Skeletal muscle tissue (tissue), 4 donors: Measurements from ENCODE around the gene ZBED4. TPM values are rescaled to one million over a fixed set of nuclear protein-coding genes. Genes with fewer than 3 reads are reported as not detected.
"Not testable (repeated sequence)": the region's sequence is repeated elsewhere in the genome, so short reads cannot be mapped to it uniquely, and the experiment has no call there.

Source experiments
- H3K27ac ChIP-seq: one replicate; pipeline ENCODE4 v1.7.0; 2013; ENCODE audit warnings: mild to moderate bottlenecking, low read depth, low read length, inconsistent platforms
- H3K27me3 ChIP-seq, 3 donors: one replicate each; pipeline ENCODE4 v1.7.0; 2013; ENCODE audit warnings: low read length in 3 of 3; ENCODE audit not compliant: control insufficient read depth in 3 of 3, insufficient read depth in 3 of 3
- H3K36me3 ChIP-seq, 3 donors: one replicate each; pipeline ENCODE4 v1.7.0; 2013; ENCODE audit warnings: low read length in 3 of 3; ENCODE audit not compliant: control insufficient read depth in 3 of 3, insufficient read depth in 3 of 3
- H3K4me1 ChIP-seq, 3 donors: one replicate each; pipeline ENCODE4 v1.7.0; 2013; ENCODE audit warnings: low read length in 3 of 3, mild to moderate bottlenecking in 3 of 3; ENCODE audit not compliant: control insufficient read depth in 3 of 3, insufficient read depth in 3 of 3
- H3K4me3 ChIP-seq, 3 donors: one replicate each; pipeline ENCODE4 v1.7.0; 2013; ENCODE audit warnings: low read length in 3 of 3
- H3K9ac ChIP-seq, 3 donors: one replicate each; pipeline ENCODE4 v1.7.0; 2013; ENCODE audit warnings: low read length in 3 of 3, mild to moderate bottlenecking in 3 of 3, moderate library complexity in 2 of 3, low read depth in 1 of 3
- H3K9me3 ChIP-seq, 3 donors: one replicate each; pipeline ENCODE4 v1.7.0; 2013; ENCODE audit warnings: low read length in 3 of 3; ENCODE audit not compliant: control insufficient read depth in 3 of 3
- total RNA-seq: library from RNA; depleted of rRNA; stranded (reverse); fragments of >200 nt; gene quantifications from one replicate; pipeline ENCODE4 v1.2.3, GENCODE V29; 2014
- donor health status: Osteomylitis.

The ZBED4 gene
- total RNA-seq, 1 donor from 2014 or later: 8.4 TPM

DNA sequence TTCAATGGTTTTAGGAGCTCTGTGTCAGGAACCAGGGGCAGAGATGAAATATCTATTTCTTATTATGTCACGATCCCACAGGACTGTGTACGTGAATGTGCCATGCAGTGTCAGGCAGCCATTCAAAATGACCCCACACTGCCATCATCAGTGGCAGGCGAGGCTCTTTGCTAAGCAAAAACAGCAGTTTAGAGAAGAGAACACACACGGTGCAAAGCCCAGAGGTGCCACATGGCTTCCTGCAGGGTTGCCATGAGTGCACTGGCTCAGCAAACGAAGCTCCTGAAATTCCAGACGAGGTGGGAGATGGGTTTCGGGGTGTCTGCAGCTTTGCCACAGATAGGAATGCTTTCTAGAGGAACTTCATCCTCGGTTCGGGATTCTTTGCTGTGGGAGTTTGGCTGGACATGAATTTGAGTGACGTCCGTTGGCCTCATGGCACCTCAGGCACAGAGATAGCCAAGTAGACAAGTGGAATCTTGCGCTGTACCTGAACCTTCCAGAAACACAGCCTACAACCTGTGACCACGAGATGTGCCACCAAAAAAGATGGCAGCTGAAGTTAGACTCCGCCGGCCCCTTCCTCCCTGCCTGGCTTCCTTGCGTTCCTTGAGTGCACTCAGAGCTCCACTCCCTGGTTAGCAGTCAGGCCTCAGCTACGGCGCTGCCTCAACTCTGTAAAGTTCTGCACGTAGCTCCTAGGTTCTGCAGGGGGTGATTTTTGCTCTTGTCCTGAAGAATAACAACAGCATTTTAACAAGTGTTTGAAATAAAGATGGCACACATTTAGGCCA lies 7.8 kb upstream of the ZBED4 start:
- H3K36me3 ChIP-seq: no peaks in the 10 kb centered on the region
- H3K4me3 ChIP-seq: no peak overlapping the region
- H3K27me3 ChIP-seq: peaks cover 24 to 50% (median 47%) of the 10 kb centered on the region in 3 donors
- no peaks in the 10 kb centered on the region for H3K9me3 ChIP-seq
- peaks cover 2 to 3% (median 2%) of the 10 kb centered on the region in 3 donors for H3K4me1 ChIP-seq
- H3K9ac ChIP-seq: no peak overlapping the region
- no peak overlapping the region for H3K27ac ChIP-seq

DNA sequence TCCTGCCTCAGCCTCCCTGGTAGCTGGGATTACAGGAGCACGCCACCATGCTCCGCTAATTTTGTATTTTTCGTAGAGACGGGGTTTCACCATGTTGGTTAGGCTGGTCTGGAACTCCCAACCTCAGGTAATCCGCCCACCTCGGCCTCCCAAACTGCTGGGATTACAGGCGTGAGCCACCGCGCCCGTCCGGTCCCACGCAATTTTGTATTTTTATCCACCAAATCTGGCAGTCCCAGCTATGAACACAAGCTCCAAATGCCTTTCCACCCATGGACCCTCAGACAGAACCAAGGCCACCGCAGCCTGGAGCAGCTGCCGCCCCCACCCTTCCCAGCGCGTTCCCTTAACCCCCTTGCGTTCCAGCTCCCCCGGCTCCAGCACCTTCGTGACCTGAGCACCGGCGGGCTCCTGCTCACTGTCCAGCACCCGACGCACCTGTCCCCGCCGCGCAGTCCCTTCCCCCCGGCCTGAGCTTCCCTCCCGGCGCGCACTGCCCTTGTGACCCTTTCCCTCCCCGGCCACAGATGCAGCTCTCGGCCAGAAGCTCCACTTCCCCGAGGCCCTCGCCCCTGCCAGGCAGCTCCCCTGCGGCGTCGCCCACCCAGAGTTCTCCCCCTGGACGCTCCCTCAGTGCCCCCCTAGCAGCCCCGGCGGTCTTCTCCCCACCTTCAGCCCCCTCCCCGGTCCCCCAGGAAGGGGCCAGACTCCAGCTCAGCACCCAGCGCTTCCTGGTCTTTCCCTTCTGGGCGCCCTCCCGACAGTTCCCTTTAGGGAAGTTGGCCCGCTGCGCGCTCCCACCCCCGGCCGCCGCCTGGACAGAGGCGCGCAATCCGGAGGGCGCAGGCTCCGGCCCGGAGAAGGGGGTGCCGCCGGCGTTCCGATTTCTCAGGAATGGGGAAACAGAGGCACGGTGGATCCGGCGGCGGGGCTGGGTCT lies 5.6 kb upstream of the ZBED4 start:
- Histone ChIP-seq H3K9me3 (no peaks in the 10 kb centered on the region), H3K27me3 (peaks cover 25 to 60% (median 47%) of the 10 kb centered on the region in 3 donors), H3K4me3 (peak overlapping the region in 2 of 3 donors; percentile 21 to 45), H3K9ac (peak overlapping the region in 1 of 3 donors; percentile 16), H3K27ac (no peak overlapping the region), H3K4me1 (peaks cover 2 to 5% (median 3%) of the 10 kb centered on the region in 3 donors), H3K36me3 (no peaks in the 10 kb centered on the region)

DNA sequence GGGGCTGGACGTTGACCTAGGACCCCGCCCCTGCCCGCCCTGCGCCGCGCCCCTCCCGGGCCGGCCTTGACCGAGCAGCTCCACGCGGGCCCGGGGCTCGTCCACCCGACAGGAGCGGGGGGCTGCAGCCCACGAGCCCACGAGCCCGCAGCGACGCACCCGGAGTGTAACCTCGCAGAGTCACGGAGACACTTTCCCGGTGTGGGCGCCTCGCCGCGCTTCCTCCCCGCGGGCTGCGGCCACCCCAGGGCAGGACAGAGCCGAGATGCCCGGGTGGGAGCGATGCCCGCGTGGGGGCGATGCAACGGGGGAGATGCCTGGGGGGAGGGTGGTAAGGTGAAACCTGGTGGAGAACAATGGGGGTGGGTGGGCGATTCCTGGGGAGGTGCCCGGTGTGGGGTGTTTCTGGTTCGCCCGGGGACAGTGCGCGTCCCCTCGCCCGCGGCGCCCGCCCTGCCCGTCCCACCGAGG lies 4.9 kb upstream of the ZBED4 start:
- Histone ChIP-seq H3K4me1 (peaks cover 2 to 5% (median 3%) of the 10 kb centered on the region in 3 donors), H3K9ac (no peak overlapping the region), H3K27me3 (peaks cover 25 to 60% (median 47%) of the 10 kb centered on the region in 3 donors), H3K9me3 (no peaks in the 10 kb centered on the region), H3K4me3 (peak overlapping the region in 2 of 3 donors; percentile 21 to 45), H3K27ac (no peak overlapping the region), H3K36me3 (no peaks in the 10 kb centered on the region)

DNA sequence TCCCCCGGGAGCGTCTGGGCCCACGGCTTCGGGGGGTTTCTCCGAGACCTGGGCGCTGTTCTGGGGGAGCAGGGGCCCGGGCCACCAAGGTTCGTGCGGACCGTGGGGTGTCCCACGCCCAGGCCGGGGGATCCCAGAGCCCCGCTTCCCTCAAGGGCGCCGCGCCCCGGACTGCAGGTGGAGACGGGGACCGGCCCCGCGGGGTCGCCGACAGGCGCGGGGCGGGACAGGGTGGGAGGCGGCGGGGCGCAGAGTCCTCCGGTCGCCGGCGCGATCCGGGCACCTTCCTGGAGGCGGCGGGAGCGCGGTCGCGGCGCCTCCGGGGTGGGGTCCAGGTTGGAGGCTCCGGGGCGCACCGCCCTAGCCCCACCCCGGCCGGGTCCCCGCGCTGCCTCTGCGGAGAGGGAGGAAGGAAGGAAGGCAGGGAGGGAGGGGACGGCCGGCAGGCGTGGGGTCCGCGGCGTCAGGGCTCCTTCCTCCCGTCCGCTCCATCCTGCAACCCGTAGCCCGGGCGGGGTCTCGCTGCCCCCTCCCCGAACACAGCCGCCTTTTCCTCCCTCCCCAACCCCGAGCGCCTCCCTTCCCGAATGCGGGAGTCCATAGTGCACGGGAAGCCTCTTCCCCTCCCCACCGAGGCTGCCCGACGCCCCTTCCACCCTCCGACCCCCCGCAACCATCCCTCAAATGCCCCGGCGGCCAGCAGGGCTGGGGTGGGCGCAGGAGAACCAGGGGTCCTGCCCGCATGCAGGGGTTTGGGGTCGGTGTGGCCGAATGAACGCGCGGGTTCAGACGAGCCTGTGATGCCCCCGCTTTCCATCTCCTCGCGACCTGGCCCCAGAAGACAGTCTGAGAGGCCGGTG lies 4.3 kb upstream of the ZBED4 start:
- H3K27me3 ChIP-seq: peaks cover 25 to 60% (median 47%) of the 10 kb centered on the region in 3 donors
- peaks cover 4 to 7% (median 5%) of the 10 kb centered on the region in 3 donors for H3K4me1 ChIP-seq
- H3K9me3 ChIP-seq: no peaks in the 10 kb centered on the region
- no peaks in the 10 kb centered on the region for H3K36me3 ChIP-seq
- no peak overlapping the region for H3K9ac ChIP-seq
- H3K4me3 ChIP-seq: no peak overlapping the region
- H3K27ac ChIP-seq: no peak overlapping the region

DNA sequence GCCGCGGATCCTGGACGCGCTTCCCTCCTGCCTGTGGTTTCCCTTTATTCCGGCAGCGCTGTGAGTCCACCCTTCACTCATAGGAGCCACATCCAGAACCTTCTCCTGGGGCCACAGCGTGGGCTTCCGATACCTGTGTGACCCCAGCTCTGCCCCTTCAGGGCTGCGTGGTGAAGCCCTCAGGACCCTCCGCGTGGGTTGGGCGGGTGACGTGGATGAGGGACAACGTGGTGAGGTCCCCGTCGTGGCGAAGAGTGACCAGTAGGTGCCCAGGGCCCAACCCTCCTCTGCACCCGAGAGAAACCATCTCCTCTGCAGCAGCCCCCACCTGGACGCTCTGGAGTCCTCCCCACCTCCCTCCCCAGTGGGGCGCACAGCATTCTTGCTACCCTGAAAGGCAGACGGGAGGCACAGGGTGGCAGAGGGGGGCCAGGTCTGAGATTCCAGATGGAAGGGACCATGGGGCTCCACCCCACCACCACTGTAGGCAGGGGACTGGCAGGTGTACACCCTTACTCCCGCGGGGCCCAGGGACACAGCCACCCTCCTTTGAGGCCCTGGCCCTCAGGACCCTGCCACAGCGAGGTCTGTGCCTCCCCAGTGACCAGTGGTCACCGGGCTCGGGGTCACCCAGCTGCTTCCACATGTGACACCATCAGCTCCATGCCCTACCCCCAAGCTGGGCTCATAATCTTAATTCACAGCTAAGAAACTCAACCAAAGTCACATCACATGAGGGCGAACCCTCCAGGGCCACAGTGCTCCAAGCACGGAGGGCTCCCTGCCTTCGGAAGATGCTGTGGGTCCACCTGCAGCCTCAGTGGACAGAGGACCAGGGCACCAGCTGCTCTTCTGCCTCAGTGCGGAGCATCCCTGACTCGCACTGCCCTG lies 3.4 kb upstream of the ZBED4 start:
- H3K27me3 ChIP-seq: peaks cover 25 to 55% (median 42%) of the 10 kb centered on the region in 3 donors

DNA sequence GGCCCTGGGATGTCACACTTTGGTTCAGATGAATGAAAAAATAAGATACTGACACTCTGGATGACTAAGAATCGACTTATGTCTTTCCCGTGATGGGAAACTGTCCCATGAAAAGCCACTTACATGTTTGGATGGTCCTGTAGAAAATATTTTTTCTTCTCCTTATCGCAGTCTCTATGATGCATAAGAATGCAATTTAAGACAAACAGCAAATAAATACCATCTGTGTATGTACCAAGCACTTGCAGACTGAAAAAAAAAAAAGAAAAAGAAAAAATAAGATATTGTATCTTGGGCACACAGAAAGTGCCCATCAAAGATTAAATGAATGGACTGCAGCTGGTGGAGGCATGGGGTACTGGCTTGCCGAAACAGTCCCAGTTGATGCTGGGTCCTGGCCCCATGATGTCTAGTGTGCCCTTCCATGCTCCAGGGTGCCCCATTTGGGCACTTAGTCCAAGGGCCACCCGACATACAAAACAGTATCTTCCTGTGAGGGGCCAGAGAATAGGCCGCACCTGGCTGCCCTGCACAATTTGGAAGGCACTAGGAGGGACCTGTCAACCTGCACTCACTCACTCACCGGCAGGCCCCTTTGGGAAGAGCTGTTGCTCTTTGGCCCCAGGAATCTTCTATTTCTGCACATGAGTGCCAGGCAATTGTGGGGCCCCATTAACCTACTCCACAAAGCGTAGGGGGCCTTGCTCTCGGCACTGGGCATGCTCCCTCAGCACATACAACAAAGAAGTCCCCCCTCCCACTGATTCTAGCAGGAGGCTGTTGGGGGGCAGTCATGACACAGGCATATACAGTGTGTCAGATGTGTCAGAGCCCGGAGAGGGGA lies 2.5 kb upstream of the ZBED4 start:
- Histone ChIP-seq H3K9me3 (no peaks in the 10 kb centered on the region), H3K4me1 (peaks cover 18 to 23% (median 19%) of the 10 kb centered on the region in 3 donors), H3K27me3 (peaks cover 25 to 47% (median 37%) of the 10 kb centered on the region in 3 donors), H3K9ac (no peak overlapping the region), H3K4me3 (no peak overlapping the region), H3K36me3 (no peaks in the 10 kb centered on the region), H3K27ac (no peak overlapping the region)

More for the DNA sequence above, 3.4 kb upstream of the ZBED4 start:
- Histone ChIP-seq H3K9me3 (no peaks in the 10 kb centered on the region), H3K36me3 (no peaks in the 10 kb centered on the region), H3K4me1 (peaks cover 12 to 14% (median 12%) of the 10 kb centered on the region in 3 donors), H3K9ac (no peak overlapping the region), H3K27ac (no peak overlapping the region), H3K4me3 (no peak overlapping the region)

DNA sequence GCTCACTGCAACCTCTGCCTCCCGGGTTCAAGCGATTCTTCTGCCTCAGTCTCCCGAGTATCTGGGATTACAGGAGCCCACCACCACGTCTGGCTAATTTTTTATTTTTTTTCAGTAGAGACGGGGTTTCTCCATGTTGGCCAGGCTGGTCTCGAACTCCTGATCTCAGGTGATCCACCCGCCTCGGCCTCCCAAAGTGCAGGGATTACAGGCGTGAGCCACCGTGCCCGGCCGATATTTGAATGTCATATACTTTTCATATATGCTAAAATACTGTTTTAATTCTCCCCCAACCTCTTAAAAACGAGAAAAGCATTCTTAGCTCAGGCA lies 1.1 kb upstream of the ZBED4 start:
- H3K9me3 ChIP-seq, H3K36me3 ChIP-seq: not testable (repeated sequence)
- Histone ChIP-seq H3K27ac (peak overlapping the region; percentile 84), H3K4me3 (peak overlapping the region; percentile 71 to 82 (median 81)), H3K4me1 (peaks cover 18 to 24% (median 19%) of the 10 kb centered on the region in 3 donors), H3K9ac (peak overlapping the region; percentile 74 to 89 (median 78)), H3K27me3 (peaks cover 22 to 41% (median 32%) of the 10 kb centered on the region in 3 donors)
